Smooth muscle cell (in vitro differentiated cells): ENCODE measurements around the gene PGRMC1. TPM values are rescaled to one million over a fixed set of nuclear protein-coding genes. Genes with fewer than 3 reads are reported as not detected.
"Not testable (repeated sequence)": the region's sequence is repeated elsewhere in the genome, so short reads cannot be mapped to it uniquely, and the experiment has no call there.

ENCODE experiments used
- DNase-seq: peaks from one replicate; lab custom pipeline; 2025; ENCODE audit not compliant: unreplicated experiment; lab: John Stamatoyannopoulos, UW
- H2AFZ ChIP-seq: fragments of 200-600 bp; sonication (generic); 2 replicates; pipeline ENCODE4 v1.6.0; 2016; ENCODE audit warnings: antibody characterized with exemption, low read depth, mild to moderate bottlenecking
- H3F3A ChIP-seq: fragments of 200-600 bp; sonication (generic); 2 replicates; pipeline ENCODE4 v1.6.0; 2017; ENCODE audit warnings: antibody characterized with exemption, low read depth
- H3K27ac ChIP-seq: fragments of 200-600 bp; sonication (generic); 2 replicates; pipeline ENCODE4 v1.5.1; 2016; ENCODE audit warnings: low read depth, mild to moderate bottlenecking
- H3K27me3 ChIP-seq: fragments of 200-600 bp; sonication (generic); 2 replicates; pipeline ENCODE4 v1.6.1; 2016; ENCODE audit warnings: low read depth, mild to moderate bottlenecking
- H3K36me3 ChIP-seq: fragments of 200-600 bp; sonication (generic); 2 replicates; pipeline ENCODE4 v1.5.1; 2016; ENCODE audit warnings: low read depth
- H3K4me1 ChIP-seq: fragments of 200-600 bp; sonication (generic); 2 replicates; pipeline ENCODE4 v1.5.1; 2016; ENCODE audit warnings: low read depth
- H3K4me2 ChIP-seq: fragments of 200-600 bp; sonication (generic); 2 replicates; pipeline ENCODE4 v1.6.0; 2016; ENCODE audit warnings: mild to moderate bottlenecking
- H3K4me3 ChIP-seq: fragments of 200-600 bp; sonication (generic); 2 replicates; pipeline ENCODE4 v1.5.1; 2016; ENCODE audit warnings: mild to moderate bottlenecking
- H3K79me2 ChIP-seq: fragments of 200-600 bp; sonication (generic); 2 replicates; pipeline ENCODE4 v1.6.0; 2016; ENCODE audit warnings: low read depth, mild to moderate bottlenecking
- H3K9ac ChIP-seq: fragments of 200-600 bp; sonication (generic); 2 replicates; pipeline ENCODE4 v1.6.0; 2016; ENCODE audit warnings: low read depth
- H3K9me3 ChIP-seq: fragments of 200-600 bp; sonication (generic); replicated peaks from 2 replicates; pipeline ENCODE4 v1.5.1; 2016; ENCODE audit warnings: low read depth
- H4K20me1 ChIP-seq: fragments of 200-600 bp; sonication (generic); 2 replicates; pipeline ENCODE4 v1.6.0; 2016; ENCODE audit warnings: low read depth
- WGBS: methylation state at CpG from one replicate; pipeline ENCODE4 v1.1.7; 2016; ENCODE audit warnings: low lambda C conversion rate; 5-methylcytosine and 5-hydroxymethylcytosine counted together
- polyA plus RNA-seq: library from polyadenylated mRNA; unstranded; fragments of >200 nt; fragmentation: Nextera tagmentation; extraction: Ambion mirVana; gene quantifications from 2 replicates; pipeline ENCODE4 v1.2.1, GENCODE V29; 2016
- total RNA-seq: library from RNA; depleted of rRNA; stranded (reverse); fragments of >200 nt; gene quantifications from 2 replicates; pipeline ENCODE4 v1.2.3, GENCODE V29; 2014
- TF ChIP-seq, protein P1 (sequence below): fragments of 200-600 bp; sonication (generic); IDR thresholded peaks from 2 replicates; pipeline ENCODE4 v1.5.1; 2017; ENCODE audit warnings: borderline replicate concordance, mild to moderate bottlenecking, antibody characterized with exemption; ENCODE audit not compliant: insufficient read depth, poor library complexity, severe bottlenecking

PGRMC1 gene
- total and polyA plus RNA-seq, 2 experiments from 2014 or later, result 131 to 169 TPM

DNA sequence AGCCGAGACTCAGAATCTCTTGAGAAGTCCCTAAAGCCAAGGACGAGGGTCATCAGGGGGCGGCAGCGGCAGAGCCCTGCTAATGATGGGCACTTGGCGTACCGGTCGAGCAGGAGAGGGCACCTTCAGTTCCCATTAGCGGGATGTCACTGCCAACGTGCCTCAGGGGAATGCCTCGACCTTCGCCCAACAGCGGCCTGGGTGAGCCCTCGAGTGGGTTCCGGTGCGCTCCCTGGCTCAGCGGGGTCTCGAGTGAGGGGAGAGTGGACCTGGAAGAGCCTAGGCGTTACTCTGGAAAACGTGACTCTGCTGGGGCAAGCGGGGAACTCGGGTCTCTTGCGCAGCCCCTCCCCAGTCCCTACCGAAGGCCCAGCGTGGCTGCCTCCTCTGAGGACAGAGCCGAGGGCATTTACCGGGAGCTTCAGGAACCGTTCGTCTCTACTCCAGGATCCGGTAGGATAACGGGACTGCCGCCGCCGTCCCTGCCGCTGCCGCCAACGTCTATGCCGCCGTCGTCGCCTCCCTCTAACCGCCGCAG lies 36.9 kb downstream of the PGRMC1 start:
- Histone ChIP-seq H3K9me3 (no peaks in the 10 kb centered on the region), H3K4me1 (no peaks in the 10 kb centered on the region), H3K79me2 (no peaks in the 10 kb centered on the region), H3K4me3 (no peak overlapping the region), H3K27ac (no peak overlapping the region), H3K36me3 (no peaks in the 10 kb centered on the region), H3K27me3 (no peaks in the 10 kb centered on the region), H2AFZ (no peak overlapping the region), H4K20me1 (no peaks in the 10 kb centered on the region), H3F3A (no peaks in the 10 kb centered on the region), H3K9ac (no peak overlapping the region), H3K4me2 (no peak overlapping the region)
- WGBS, result 90% methylated on average over 30 of the region's 42 CpGs
- DNase-seq, result no peak
- TF ChIP-seq, protein P1, sequence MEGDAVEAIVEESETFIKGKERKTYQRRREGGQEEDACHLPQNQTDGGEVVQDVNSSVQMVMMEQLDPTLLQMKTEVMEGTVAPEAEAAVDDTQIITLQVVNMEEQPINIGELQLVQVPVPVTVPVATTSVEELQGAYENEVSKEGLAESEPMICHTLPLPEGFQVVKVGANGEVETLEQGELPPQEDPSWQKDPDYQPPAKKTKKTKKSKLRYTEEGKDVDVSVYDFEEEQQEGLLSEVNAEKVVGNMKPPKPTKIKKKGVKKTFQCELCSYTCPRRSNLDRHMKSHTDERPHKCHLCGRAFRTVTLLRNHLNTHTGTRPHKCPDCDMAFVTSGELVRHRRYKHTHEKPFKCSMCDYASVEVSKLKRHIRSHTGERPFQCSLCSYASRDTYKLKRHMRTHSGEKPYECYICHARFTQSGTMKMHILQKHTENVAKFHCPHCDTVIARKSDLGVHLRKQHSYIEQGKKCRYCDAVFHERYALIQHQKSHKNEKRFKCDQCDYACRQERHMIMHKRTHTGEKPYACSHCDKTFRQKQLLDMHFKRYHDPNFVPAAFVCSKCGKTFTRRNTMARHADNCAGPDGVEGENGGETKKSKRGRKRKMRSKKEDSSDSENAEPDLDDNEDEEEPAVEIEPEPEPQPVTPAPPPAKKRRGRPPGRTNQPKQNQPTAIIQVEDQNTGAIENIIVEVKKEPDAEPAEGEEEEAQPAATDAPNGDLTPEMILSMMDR, result no peak

DNA sequence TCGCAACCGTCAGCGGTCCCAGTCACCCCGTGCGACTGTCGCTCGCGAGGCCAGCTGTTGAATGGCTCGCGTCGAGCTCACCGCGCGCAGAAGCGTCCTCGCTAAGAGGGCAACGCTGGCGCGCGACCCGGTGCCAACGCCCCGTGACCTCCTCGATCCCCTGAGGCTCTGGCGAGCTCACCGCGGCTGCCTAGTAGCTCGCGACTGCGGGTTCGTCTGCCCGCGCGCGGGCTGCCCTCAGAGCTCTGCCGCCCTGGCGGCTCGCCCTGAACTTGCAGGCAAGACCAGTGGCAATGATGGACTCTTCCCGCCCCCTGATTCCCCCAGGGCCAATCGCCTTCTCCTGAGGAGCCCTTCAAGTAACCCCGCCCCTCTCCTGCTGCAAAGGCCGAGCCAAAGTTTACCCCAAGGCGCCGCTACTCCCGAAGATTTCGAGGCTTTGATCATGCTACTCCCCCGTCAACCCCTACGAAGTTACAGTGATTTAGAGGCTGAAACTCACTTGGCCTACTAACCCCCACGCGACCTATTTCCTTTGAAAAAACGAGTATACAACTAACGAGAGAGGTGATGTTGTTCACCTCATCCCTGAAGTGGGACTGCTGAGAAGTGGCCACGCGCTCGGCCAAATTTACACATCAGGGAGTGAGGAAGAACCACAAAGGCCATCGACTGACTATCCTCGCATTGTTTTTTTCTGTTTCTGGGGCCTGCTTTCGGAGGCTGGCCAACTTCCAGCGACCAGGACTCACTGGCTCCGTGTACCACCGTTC lies 37.5 kb downstream of the PGRMC1 start:
- WGBS, result 82% methylated on average over 58 of the region's 61 CpGs
- DNase-seq, result no peak
- no peak overlapping the region for H3K4me3 ChIP-seq

DNA sequence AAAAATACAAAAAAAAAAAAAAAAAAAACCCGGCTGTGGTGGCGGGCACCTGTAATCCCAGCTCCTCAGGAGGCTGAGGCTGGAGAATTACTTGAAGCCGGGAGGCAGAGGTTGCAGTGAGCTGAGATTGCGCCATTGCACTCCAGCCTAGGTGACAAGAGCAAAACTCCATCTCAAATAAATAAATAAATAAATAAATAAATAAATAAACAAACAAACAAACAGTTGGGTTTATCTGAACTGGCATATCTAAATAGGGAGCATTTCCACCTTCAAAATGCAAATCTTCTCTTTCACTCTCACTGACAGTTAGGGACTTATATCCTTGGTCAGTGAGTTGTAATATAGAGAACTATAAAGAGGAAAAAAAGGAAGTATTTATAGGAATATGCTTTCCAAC lies 46.3 kb downstream of the PGRMC1 start:
- H3F3A ChIP-seq, DNase-seq, H4K20me1 ChIP-seq, H3K4me1 ChIP-seq, H3K27me3 ChIP-seq, H3K79me2 ChIP-seq, H3K9me3 ChIP-seq, H3K4me2 ChIP-seq, H3K36me3 ChIP-seq, H3K9ac ChIP-seq, H3K4me3 ChIP-seq, H2AFZ ChIP-seq, H3K27ac ChIP-seq: not testable (repeated sequence)
- 64% methylated on average over 4 of the region's 4 CpGs for WGBS

More for the DNA sequence above, 37.5 kb downstream of the PGRMC1 start:
- Histone ChIP-seq H3K4me2 (no peak overlapping the region), H3K4me1 (no peaks in the 10 kb centered on the region), H3K79me2 (no peaks in the 10 kb centered on the region), H3F3A (no peaks in the 10 kb centered on the region), H3K9ac (no peak overlapping the region), H4K20me1 (no peaks in the 10 kb centered on the region), H2AFZ (no peak overlapping the region), H3K27ac (no peak overlapping the region), H3K27me3 (no peaks in the 10 kb centered on the region), H3K9me3 (no peaks in the 10 kb centered on the region), H3K36me3 (no peaks in the 10 kb centered on the region)
- TF ChIP-seq, protein P1, result peak; percentile 5

DNA sequence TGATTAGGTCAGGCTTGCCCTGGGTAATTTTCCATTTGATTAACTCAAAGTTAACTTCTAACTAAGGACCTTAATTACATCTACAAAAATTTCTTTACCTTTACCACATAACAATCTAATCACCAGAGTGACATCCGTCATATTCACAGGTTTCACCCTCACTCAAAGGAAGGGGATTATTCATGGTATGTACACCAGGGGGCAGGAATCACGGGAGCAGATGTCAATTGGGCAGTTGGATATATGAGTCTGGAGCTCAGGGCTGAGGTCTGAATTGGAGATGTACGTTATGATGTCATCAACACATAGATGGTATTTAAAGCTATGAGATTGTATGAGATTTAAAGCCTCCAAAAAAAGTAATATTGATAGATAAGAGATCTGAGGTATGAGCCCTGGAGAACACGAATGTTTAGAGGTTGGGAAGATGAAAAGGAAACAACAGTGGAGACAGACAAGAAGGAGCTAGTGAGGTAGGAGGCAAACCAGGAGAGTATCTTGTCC lies 52.9 kb downstream of the PGRMC1 start:
- H3K9ac ChIP-seq, result no peak overlapping the region
- H3K9me3 ChIP-seq, result no peaks in the 10 kb centered on the region
- no peaks in the 10 kb centered on the region for H3K79me2 ChIP-seq
- no peaks in the 10 kb centered on the region for H4K20me1 ChIP-seq
- H3K27ac ChIP-seq, result no peak overlapping the region
- no peaks in the 10 kb centered on the region for H3K36me3 ChIP-seq
- H2AFZ ChIP-seq, result no peak overlapping the region
- DNase-seq, result no peak
- no peak overlapping the region for H3K4me2 ChIP-seq
- WGBS, result 67% methylated on average over 4 of the region's 4 CpGs
- TF ChIP-seq, protein P1, result no peak
- H3K4me1 ChIP-seq, result no peaks in the 10 kb centered on the region
- no peak overlapping the region for H3K4me3 ChIP-seq
- no peaks in the 10 kb centered on the region for H3F3A ChIP-seq
- H3K27me3 ChIP-seq, result no peaks in the 10 kb centered on the region
